ENCODE measurements around the gene STAC.

STAC gene, protein sequence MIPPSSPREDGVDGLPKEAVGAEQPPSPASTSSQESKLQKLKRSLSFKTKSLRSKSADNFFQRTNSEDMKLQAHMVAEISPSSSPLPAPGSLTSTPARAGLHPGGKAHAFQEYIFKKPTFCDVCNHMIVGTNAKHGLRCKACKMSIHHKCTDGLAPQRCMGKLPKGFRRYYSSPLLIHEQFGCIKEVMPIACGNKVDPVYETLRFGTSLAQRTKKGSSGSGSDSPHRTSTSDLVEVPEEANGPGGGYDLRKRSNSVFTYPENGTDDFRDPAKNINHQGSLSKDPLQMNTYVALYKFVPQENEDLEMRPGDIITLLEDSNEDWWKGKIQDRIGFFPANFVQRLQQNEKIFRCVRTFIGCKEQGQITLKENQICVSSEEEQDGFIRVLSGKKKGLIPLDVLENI

DNA sequence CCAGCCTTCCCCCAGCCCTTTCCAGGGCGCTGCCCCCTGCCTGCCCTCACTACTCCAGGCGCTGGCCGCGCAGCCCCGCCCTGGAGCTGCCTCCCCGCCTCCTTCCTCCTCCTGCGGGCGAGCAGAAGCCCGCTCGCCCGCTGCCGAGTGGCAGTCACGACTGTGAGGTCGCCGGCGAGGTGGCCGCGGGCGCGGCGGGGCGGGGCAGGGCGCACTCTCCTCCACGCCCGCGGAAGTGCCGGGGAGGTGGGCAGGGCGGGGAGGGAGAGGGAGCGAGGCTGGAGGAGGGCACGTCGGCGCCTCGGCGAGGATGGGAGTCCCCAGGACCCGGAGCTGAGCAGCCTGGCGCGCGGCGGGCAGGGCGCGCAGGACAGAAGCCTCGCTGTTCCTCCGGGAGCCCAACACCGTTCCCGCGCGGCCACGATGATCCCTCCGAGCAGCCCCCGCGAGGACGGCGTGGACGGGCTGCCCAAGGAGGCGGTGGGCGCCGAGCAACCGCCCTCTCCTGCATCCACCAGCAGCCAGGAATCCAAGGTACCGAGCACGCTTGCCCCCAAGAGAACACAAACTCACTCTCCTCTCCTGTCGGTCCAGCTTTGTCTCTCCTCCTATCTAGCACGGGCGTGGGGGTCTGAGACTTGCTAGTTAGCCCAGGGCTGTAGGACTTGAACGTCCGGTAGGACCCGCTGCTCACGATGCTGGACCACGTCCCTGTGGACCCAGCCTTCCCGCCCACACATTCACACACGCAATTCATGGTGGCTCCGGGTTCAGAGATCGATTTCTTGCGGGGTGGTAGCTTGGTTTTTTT lies at the start of gene STAC:
Gene STAC, plus strand, starts transcription at position 284 of the 811 bp plus-strand sequence. Its CDS starts 140 bp downstream, at position 424.
- no peak for DNase-seq (ENCODE audit: low read depth)

DNA sequence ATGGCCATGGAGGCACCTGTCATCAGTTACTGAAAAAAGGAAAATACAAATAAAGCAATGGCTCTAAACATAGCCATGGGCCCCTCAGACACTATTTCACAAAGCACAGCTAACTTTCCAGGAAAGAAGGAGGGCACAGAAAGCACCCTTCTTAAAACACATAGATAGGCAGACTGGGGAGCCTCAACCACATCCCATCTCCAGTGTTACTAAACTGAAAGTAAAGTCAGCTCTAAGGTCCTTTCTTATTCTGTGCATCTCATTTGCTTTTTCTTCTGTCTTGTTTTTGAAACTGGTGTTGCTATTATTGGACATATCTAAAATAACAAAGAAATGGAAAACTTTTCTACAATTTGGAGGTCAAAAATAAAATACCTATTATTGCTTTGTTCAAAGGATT lies 48.2 kb upstream of the STAC start:
- no peak for DNase-seq (ENCODE audit: low read depth)

DNA sequence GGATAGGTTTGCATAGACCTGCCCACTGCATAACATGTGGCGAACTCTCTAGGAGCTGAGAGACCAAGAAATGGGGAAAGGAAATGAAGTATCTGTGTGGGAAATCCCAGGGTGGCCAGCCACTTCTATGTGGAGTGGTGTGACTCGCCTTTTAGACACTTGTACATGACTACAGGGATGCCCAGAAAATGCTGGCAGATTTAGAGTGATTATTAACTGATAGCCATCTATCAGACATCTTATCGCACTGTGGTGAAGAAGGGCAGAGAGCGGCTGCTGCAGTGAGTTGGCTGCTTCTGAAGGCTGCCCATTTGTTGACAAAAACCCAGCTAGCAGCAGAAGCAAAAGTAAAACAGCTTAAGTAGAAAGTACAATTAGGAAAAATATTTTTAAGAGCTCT lies 18.1 kb upstream of the STAC start:
- DNase-seq (ENCODE audit: low read depth), result no peak

DNA sequence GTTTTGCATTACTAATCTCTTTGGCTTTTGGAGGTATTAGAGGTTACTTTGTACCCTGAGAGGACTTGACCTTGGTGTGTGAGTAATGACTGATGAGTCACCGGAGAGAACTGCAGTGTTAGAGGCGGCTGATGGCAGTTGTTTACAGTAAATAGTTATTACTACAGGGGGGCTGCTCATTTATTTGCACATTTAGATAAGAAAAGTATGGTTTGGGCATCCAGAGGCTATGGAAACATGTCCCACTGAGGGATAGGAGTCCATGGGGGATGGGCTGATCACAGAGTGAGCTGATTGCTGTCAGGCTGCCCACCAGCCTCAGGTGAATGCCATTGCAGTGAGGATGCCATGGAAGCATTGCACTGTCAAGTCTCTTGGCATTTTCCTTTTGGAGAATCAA lies 17.3 kb upstream of the STAC start:
- DNase-seq (ENCODE audit: low read depth), result no peak

DNA sequence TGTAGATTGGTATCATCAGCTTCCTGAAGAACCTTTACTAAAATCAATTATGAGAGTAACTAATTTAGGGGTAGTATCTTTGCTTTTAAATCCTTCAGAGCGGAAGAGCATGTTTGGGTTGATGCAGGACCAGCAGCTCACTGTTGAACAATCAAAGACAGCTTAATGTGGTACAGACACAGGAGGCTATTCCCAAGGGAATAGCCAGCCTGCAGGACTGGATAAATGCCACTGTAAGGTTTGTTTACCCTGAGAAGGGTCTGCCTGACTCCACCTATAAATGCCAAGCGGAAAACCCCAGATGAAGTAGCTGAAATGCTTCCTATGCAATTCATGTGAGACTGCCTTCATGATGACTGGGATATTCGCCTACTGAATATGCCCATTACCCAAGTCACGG lies 16.0 kb upstream of the STAC start:
- no peak for DNase-seq (ENCODE audit: low read depth)

DNA sequence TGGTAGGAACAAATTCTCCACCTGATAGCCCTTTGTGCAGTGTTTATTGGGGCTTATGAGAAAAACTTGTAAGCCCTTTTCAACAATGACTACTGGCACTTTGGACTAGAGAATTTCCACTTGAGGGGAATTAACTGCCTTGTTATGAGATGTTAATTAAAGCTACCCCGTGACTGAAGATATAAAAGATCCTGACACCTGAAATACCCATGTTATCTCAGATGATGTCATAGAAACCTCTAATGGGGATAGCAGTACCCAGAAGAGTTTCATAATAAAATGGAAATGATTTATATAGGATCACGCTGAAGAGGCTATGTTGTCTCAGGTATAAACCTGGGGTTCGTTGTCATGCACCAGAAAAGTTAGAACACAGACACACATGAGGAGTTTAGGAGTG lies 14.5 kb upstream of the STAC start:
- DNase-seq (ENCODE audit: low read depth), result no peak

DNA sequence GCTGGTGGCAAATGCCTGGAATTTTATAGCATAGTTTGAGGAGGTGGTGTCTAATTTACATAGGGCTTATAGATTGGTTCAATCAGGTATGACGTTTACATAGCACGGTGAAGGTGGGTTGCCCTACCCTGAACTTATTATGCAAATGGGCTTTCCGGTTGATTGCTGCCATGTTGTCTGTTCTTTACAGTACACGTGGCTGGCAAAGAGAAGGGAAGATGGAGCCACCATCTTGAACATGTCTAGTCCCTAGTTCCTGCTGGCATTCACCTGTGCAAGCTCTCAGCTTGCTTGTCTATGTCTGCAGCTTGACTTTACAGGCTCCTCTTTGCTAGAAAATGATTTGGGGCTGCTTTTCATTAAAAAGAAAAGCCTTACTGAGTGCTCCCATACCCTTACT lies 14.0 kb upstream of the STAC start:
- no peak for DNase-seq (ENCODE audit: low read depth)

DNA sequence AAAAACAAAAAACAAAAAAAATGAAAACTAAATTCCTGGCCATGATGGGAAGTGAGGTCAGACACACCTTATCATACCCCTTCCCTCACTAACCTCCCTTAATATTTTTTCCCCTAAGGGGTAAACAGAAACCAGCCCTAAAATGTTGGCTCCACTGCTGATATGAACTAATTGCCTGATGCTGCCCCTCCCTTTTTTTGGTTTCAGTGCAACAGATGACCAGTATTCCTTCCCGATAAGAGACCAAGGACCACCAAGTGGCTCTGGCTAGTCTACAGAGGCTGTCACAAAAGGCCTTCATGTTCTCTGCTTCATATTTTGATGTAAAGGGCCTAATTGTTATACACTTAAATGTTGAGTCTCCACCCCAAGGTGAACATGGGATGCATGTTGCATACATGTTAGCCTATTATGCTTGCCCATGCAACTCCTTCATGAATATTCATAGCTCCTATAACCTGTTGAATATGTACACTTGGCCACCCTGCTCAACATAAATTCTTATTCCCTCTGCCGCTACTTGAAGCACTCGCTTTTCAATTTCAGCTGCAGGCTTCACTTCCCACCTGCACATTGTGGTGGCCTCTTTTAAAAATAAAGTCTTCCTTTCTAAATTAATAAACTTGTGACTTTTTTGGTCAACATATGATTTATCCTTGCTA lies 12.3 kb upstream of the STAC start:
- no peak for DNase-seq (ENCODE audit: low read depth)

DNA sequence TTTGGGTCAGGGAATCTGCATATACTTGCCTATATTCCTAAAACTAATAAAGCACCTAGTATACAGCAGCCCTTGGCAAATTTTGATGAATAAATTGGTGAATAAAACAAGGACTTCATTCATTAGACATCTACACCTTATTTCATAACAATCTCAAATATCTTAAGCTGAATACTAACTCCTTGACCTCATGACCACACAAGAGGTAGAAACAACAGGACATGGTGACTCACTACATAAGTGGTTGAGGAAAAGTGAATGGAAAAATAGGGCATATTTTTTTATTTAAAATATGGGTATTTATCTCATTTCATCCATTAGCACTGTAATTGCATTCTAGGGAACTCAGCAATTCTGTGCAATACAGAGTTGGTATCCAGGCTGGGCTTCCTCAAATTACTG lies 7.8 kb upstream of the STAC start:
- DNase-seq (ENCODE audit: low read depth), result no peak

DNA sequence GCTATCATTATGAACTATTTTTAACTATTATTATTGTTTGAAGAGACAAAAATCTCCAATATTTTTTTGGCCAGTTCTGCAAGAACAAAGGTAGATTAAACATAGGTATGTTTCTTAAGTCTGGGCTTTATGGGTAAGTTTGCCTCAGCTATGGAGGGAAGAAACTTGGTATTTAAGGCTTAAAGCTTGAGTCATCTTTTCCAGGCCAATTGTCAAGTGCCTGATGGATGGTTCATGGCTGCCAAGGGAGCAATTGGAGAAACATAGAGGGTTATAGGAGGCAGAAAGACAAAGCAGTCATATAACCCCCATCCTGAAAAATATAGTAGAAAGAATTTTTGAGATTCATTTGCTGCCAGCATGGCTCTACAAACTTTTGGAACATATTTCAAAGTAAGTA lies 7.2 kb upstream of the STAC start:
- no peak for DNase-seq (ENCODE audit: low read depth)

DNA sequence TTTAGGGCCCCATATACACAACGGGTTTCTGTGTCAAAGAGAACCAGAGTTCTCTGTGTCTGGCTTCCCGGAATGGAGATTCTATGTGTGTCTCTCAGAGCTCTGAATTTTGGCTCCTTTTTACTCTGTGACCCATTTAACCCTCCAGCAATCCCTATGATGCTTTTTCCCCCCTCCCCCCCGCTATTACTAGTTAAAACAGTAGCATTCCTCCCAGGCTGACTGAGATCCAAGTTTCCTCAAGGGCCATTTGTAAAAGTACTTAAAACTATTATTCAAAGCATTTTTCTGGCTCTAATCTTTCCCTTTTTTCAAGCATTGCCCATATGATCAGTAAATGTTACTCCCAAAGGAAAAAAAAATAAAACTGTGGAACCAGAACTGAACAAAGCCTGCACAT lies 6.6 kb upstream of the STAC start:
- DNase-seq (ENCODE audit: low read depth), result no peak

DNA sequence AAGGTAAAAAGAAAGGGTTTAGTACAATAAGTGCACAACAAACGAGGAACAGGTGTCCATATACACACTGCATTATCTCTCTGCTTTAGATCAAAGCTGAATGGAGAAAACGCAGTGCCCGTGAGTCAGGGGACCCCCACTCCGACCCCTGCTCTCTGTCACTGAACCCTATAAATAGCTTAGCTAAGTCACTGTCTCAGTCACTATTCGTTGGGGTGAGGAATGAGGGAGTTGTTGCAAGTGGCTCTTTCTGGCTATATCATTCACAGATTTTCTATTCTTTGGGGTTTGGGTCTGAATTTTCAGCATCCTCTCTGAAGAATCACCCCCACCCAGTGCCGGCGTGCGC lies 458 bp upstream of the STAC start:
- DNase-seq (ENCODE audit: low read depth), result no peak

DNA sequence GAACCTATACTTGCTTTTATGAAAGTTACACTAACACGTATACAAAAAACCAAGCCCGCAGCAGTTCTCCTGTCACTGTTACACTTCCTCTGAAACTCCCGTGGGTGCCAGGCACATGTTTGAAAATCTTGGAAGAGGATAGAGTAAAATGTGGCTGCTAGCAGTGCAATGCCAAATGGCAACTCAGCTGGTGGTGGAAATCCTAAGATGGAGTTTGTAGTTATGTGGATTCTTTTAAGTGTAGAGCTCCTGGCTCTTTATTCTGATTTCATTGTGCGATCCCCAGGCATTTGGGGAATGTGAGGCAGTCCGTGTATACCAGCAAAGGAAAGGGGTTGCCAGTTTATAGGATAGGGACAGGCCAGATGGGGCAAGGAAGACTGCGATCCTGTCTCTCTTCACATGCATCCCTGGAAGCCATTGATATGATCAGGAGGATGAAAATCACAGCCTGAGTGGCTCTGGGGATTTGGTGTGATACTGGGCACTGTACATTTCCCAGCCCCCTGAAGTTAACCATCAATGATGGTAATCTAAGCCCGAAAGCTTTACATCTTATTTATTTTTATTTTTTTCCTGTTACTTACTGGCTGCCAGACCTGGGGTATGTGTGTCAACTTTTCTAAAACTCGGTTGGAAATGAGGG lies 1.1 kb downstream of the STAC start:
- no peak for DNase-seq (ENCODE audit: low read depth)

DNA sequence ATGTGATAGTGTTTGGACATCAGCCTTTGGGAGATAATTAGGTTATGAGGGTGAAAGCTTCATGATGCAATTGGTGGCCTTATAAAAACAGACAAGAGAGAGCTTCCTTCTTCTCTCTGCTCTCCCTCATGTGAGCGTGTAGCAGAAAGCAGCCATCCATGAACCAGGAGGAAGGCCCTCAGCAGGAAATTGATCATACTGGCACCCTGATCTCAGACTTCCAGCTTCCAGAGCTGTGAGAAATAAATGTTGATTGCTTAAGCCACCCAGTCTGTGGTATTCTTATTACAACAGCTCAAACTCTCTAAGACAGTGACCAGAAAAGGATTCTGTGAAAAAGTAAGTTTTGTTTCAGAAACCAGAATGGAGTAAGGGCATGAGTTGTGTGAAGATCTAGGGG lies 13.3 kb downstream of the STAC start:
- no peak for DNase-seq (ENCODE audit: low read depth)

DNA sequence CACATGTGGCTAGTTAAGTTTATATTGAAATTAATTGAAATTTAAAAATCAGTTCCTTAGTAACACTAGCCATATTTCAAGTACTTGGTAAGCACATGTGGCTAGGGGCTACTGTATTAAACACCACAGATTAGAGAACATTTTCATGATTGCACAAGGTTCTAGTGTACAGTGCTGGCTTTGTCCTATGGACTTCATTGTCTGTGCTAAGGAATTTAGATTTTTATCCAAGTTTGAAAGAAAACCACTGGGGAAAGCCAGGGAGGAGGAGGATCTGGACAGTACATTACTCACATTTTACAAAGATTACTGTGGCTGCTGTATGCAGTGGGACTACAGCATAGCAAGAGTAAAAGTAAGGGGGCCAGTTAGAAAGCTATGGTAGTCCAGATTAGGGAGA lies 13.9 kb downstream of the STAC start:
- DNase-seq (ENCODE audit: low read depth), result no peak

DNA sequence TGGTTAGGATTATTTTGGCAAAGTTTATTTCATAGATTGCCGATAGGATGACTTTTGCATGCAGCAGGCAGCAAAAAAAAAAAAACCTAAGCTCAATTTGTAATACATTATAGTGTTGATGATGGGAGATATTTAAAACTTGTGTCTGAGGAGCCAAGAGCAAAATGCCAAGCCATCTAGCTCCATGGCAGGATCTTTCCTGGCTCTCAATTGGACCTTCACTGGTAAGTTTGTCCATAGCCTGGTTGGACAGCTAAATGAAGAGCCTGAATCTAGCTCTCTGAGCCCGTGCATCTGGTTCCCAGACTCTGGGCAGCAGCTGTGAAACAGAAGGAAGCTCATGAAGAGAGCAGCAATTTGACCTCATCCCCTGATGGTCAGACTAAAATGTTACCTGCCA lies 17.5 kb downstream of the STAC start:
- no peak for DNase-seq (ENCODE audit: low read depth)

DNA sequence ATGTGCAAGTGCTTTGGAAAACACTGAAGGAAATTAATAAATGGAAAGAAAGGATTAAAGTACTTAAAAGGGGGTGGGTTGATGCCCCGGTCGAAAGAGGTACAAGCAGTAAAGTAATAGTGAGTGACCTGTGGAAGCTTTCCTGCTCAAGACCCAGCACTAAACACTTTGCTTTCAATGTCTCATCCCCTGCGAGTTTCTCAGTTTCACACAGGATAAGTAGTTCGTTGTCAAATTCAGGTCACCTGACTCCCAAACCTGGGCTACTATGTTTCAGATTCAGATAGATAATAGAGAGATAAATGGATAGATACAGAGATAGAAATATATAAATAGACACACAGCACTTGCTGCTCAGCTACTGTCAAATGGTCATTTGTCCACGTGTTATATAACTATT lies 19.6 kb downstream of the STAC start:
- DNase-seq (ENCODE audit: low read depth), result no peak

DNA sequence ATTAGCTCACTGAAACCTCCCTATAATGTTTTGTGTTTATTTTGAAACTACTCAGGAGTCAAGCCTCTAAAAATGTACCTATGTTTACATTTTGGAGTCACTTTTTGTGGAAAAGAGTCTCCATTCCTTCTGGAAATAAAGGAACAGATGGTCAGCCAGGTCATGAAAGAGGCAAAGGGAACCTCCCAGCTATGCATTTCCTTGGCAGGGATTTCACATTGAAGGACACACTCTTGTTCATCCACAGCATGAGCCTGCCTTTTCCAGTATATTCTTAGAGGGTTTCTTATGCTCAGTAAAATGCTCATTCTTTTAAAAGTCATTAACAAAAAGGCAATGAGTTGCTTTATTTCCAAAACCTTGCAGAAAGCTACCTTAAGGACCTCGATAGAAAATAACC lies 20.8 kb downstream of the STAC start:
- DNase-seq (ENCODE audit: low read depth), result no peak

DNA sequence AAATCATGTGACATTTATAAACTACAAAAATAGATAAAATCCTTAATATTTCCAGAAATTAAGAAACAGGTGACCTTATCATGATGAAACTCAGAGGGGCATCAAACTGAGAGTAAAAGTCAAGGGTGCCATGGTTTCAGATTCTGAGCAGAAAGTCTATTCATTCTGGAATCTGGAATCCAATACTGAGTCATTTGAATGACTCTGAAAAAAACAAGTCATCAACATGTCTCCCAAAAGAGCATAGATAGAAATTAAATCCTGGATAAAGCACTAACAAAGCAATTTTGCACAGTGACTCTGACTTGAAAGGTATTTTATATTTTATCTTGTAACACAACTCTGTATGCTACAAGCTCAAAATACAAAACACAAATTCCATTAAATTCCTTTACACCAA lies 23.4 kb downstream of the STAC start:
- DNase-seq (ENCODE audit: low read depth), result no peak

DNA sequence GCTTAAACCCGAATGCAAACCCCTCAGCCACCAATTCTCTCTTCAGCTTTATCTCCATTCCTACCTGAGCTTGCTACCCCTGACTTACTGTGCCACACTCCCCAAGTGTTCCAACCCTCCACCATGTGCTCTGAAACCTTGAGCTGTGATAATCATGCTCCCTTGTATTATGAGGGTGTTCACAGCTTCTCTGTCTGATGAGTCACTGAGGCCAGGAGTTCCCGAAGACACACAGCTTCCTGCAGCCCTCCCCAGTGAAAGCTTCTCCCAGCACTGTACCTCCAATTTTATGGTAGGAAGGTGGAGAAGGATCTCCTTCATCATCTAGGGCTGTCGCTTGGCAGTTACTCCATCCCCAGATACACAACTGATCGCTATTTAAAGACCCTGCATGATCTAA lies 24.9 kb downstream of the STAC start:
- no peak for DNase-seq (ENCODE audit: low read depth)

DNA sequence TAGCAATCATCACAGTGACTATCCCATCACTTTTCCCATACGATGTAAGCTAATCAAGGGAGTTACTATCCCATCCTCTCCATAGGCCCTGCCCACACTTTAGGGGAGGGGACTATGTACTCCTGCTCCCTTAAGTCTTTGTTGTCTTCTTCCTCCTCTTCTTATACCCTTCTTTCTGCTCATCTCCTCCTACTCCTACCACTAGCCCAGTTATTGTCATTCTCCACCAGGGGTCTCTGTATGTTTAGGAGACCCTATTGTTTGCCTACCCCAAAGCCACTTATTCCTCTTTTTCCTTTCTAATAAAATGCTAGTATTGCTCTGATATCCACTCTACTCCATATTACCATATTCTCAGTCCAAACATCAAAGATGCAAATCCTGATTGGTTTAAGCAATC lies 27.8 kb downstream of the STAC start:
- DNase-seq (ENCODE audit: low read depth), result no peak

DNA sequence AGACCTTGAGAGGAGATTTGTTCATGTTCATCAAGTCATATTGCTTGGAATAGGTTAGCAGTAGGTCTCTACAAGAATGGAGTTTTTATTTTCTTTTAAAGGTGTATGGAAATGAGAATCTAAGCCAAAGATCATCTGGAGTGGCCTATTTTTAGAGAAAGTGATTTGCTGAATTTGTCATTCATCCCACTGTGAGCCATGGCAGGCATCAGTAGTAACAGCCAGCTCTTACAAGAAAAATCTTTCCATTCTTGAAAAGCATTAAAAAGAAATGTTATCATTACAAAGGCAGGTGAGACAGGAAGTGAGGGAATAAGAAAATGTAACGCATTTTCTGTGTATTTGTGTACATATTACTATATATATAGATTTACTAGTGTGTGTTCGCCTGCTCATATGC lies 29.6 kb downstream of the STAC start:
- no peak for DNase-seq (ENCODE audit: low read depth)

DNA sequence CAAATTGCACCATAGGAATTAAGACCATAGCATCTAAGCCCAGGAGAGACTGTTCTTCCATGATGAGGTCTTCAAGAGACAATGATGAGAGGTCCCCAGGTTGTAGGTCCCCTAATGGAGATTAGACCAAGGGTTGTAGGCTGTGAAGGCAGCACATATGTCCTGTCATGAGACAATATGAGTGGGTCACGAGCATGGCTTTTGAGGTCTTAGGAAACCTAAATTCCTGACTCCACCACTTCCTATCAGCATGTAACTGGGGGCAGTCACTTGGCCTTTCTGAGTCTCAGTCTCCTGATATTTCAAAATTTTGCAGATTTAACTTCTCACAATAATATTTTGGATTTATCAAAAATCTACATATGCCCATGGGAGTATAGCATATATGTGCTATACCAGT lies 31.3 kb downstream of the STAC start:
- no peak for DNase-seq (ENCODE audit: low read depth)
